Measurements from ENCODE around the gene SELP. TPM values are rescaled to one million over a fixed set of nuclear protein-coding genes. Genes with fewer than 3 reads are reported as not detected.

The SELP gene
- total and polyA plus RNA-seq, 2 of the 13 experiments (the other 11 are each of a cell fraction or from before 2014, with no cell fraction given), result 0.11 TPM; not detected in 1

DNA sequence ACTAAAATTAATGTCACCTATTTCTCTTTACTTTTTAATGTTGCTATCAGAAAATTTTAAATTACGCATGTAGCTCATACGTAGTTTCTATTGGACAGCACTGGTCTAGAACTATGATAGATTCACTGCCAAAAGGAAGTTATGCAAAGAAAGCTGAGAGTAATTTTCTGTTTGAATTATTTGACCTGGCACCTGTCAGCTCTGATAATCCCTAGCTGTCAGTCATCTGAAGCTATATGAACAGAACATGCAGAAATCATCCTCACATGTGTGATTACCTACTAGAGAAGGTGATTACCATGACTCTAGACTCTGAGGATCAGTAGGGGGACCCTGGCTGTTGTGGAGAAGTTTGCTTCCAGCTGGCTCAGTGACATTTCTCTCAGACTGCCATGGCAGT lies 84.5 kb downstream of the SELP start (continued):
- no peak for TF ChIP-seq ZNF766 (CRISPR knock-in tag; IDR thresholded peaks at IDR 0.05; ENCODE audit: borderline replicate concordance)

DNA sequence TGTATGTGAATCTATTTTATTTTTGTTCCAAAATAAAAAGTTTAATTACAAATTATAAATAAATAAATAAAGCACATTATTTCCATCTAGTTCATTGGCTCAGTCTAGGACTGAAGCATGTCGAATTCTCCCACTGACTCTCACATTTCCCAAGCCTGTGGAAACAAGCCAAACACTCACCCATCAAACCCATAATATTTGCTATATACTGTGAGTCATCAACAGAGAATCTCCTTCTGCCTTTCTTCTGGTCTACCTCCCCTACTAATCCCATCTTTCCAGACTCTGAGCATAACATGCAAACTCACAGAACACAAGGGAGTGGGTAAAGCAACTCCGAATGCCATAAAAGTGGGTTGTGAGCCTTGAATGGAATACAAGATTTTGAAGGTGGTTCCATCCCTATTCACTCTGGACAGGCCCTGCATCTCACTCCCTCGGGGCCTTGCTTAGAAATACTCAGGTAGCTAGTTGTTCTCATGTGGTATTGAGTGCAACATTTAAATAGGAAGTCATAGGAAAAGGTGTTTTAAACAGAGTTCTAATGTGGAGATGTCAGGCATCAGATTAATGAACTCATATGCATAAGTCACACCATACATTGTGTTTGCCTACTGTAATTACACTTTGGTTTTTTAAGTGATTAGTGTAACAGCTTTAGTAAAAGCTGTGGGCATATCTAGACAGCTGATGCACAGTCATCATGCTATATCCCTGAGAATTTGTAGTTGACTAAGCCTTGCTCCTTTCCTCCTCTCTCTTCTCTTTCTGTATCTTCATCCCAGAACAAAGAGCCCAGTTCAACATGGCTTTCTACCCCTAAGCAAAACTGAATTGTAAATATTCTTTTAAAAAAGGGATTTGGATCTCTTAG lies 90.7 kb downstream of the SELP start:
- no peak overlapping the region for H3K4me2 ChIP-seq (ENCODE audit: low read depth, low read length)
- TF ChIP-seq RBM22 (optimal IDR thresholded peaks at IDR 0.05; ENCODE audit: low read length) (peak; percentile 45), AGO2 (optimal IDR thresholded peaks at IDR 0.05; ENCODE audit: low read depth, low read length) (peak; percentile 16)
- TF ChIP-seq, protein P1, sequence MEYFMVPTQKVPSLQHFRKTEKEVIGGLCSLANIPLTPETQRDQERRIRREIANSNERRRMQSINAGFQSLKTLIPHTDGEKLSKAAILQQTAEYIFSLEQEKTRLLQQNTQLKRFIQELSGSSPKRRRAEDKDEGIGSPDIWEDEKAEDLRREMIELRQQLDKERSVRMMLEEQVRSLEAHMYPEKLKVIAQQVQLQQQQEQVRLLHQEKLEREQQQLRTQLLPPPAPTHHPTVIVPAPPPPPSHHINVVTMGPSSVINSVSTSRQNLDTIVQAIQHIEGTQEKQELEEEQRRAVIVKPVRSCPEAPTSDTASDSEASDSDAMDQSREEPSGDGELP (IDR thresholded peaks at IDR 0.05; ENCODE audit: borderline replicate concordance, low read depth), result no peak
- in situ Hi-C loops (cut with HindIII; ENCODE audit: extremely low pct_ligation_motif_present, low pct_unique_long_range_greater_than_20kb), result no loop called here
- DNase-seq (ENCODE audit: low spot score), result peak; percentile 23
- FAIRE-seq, result no peak
- ChIA-PET POLR2A (no interaction called here), CTCF (ENCODE audit: low intra/inter-chr PET ratio, low total read pairs) (no interaction called here)
- no peak overlapping the region for H3K9ac ChIP-seq (ENCODE audit: insufficient read depth, low read depth, low read length)
- H3K9me3 ChIP-seq (ENCODE audit: low read length), result no peaks in the 10 kb centered on the region
- H2AFZ ChIP-seq (ENCODE audit: low read length), result no peak overlapping the region
- H4K20me1 ChIP-seq (ENCODE audit: insufficient read depth, low read length), result no peaks in the 10 kb centered on the region
- no peaks in the 10 kb centered on the region for H3K27me3 ChIP-seq (ENCODE audit: control insufficient read depth in 1 of 2, insufficient read depth in 2 of 2, low read length in 2 of 2)
- WGBS (ENCODE audit: low lambda C conversion rate), result 97% methylated on average over 3 of the region's 3 CpGs
- H3K79me2 ChIP-seq (ENCODE audit: insufficient read depth, low read length), result no peaks in the 10 kb centered on the region
- BruUV-seq (replicated peaks), result no TSS peak
- H3K36me3 ChIP-seq (replicated peaks in 1 of 2; ENCODE audit: control insufficient read depth in 1 of 2, insufficient read depth in 2 of 2, low read length in 2 of 2), result peaks cover 20 to 75% of the 10 kb centered on the region in 2 experiments
- H3K4me1 ChIP-seq (ENCODE audit: insufficient read depth, low read length), result no peaks in the 10 kb centered on the region
- no peak; the same call in 2 of the 3 replicates for ATAC-seq
- intact Hi-C loops (cut with micrococcal nuclease; ENCODE audit: unreplicated experiment), result no loop called here
- no peak overlapping the region for H3K27ac ChIP-seq (ENCODE audit: extremely low read length, insufficient read depth, low read length)
- H3K4me3 ChIP-seq (replicated peaks in 1 of 3; ENCODE audit: insufficient read depth in 1 of 3, low read depth in 2 of 3, low read length in 3 of 3), result no peak overlapping the region

Other genes starting within 250 kb of the SELP start
- 0.07 TPM in 1 of 2 replicates, not detected in the other for gene CCDC181, start 202.7 kb downstream of the SELP start, total RNA-seq (2016; rRNA removed; fragmentation: Illumina TruSeq; extraction: Trizol)
- not detected in 2 replicates for gene CCDC181, start 202.7 kb downstream of the SELP start, polyA plus RNA-seq (2011; rRNA removed)
- 19.1 and 30.4 TPM in 2 replicates for gene SLC19A2, start 144.2 kb downstream of the SELP start, total RNA-seq (2016; rRNA removed; fragmentation: Illumina TruSeq; extraction: Trizol)
- 51.2 and 56.0 TPM in 2 replicates for gene SLC19A2, start 144.2 kb downstream of the SELP start, polyA plus RNA-seq (2011; rRNA removed)
- gene F5, start 43.6 kb downstream of the SELP start, total RNA-seq (2016; rRNA removed; fragmentation: Illumina TruSeq; extraction: Trizol), result 38.3 and 38.5 TPM in 2 replicates
- 64.0 and 65.5 TPM in 2 replicates for gene F5, start 43.6 kb downstream of the SELP start, polyA plus RNA-seq (2011; rRNA removed)
- 0.13 and 0.32 TPM in 2 replicates for gene SELL, start 81.5 kb upstream of the SELP start, total RNA-seq (2016; rRNA removed; fragmentation: Illumina TruSeq; extraction: Trizol)
- 0.03 and 0.18 TPM in 2 replicates for gene SELL, start 81.5 kb upstream of the SELP start, polyA plus RNA-seq (2011; rRNA removed)
- gene SELE, start 104.0 kb upstream of the SELP start, total RNA-seq (2016; rRNA removed; fragmentation: Illumina TruSeq; extraction: Trizol), result 0.04 TPM in 1 of 2 replicates, not detected in the other
- gene SELE, start 104.0 kb upstream of the SELP start, polyA plus RNA-seq (2011; rRNA removed), result 0.08 and 0.09 TPM in 2 replicates
- gene METTL18, start 164.8 kb upstream of the SELP start, total RNA-seq (2016; rRNA removed; fragmentation: Illumina TruSeq; extraction: Trizol), result 6.7 and 11.2 TPM in 2 replicates
- gene METTL18, start 164.8 kb upstream of the SELP start, polyA plus RNA-seq (2011; rRNA removed), result 2.2 and 2.7 TPM in 2 replicates

All from HepG2 (cell line).